NCI-H1436 treated with DMSO at 0.1 percent for 48 hours (cell line): Measurements from ENCODE around the gene PTPRCAP.
"Not testable (repeated sequence)": the region's sequence is repeated elsewhere in the genome, so short reads cannot be mapped to it uniquely, and the experiment has no call there.

Experiments
- DNase-seq: peaks from one replicate; lab custom pipeline; 2025; lab: John Stamatoyannopoulos, UW

Gene PTPRCAP

DNA sequence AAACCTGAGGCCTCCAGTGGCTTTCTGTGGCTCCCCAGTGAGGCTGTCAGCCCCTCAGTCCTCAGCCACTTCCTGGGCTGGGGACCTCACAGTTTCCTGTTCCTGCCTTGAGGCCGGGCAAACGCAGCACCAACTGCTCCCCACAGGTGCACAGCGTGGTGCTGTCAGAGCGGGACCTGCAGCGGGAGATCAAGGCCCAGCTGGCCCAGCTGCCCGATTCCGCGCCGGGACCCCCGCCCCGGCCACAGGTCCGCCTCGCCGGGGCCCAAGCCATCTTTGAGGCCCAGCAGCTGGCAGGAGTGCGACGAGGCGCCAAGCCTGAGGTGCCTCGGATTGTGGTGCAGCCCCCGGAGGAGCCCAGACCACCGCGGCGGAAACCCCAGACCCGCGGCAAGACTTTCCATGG is 28.2 kb downstream of the PTPRCAP start:
- DNase-seq, result no peak

DNA sequence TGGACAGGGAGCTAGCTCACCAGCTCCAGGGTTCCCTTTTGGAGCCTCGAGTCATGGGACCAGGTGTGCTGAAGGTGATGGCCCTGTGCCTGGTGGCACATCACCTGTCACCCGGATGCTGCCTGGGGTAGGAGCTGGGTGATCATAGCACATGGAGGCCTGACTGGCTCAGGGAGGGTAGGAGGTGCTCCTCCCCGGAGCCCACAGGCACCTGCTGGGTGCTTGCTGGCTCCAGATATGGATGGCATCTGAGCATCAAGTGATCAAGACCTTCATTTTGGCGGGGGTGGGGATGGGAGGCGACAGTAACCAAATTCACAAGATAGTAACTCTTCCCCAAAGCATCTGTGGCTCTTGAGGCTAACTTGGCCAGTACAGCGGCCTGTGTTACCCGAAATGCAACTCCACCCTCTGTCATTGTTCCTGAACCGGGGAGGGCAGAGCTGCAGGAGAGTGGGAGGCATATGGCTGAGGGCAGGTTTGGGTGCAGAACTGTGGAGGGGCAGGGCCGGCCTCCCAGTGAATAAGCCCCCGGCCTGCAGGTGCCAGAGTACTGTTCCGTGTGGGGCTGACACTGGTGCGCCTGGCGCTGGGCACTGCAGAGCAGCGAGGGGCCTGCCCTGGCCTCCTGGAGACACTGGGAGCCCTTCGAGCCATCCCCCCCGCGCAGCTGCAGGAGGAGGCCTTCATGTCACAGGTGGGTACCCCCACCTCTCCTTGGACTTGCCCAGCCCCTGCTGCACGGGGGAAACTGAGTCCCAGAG is 28.9 kb downstream of the PTPRCAP start:
- DNase-seq, result no peak

DNA sequence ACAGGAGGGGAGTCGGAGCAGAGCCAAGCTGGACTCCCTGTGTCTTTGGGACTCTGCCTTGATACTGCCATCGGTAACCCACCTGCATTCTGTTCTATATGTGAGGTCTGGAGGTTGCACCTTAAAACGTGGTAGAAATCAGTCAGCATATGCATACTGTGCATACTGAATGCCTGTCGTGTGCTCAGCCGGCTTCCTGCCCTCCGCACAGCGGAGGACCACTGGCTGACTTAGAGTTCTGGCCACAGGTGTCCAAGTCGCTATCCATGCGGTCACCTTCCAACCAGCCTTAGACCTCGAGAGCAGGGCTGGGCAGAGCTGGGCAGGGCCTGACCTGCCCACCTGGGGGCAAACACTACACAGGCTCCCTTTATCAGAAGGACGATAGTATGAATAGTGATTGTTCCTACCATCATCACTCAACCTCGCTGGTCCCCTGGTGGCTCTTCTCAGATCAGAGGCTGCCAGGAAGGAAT is 29.8 kb downstream of the PTPRCAP start:
- DNase-seq, result no peak

DNA sequence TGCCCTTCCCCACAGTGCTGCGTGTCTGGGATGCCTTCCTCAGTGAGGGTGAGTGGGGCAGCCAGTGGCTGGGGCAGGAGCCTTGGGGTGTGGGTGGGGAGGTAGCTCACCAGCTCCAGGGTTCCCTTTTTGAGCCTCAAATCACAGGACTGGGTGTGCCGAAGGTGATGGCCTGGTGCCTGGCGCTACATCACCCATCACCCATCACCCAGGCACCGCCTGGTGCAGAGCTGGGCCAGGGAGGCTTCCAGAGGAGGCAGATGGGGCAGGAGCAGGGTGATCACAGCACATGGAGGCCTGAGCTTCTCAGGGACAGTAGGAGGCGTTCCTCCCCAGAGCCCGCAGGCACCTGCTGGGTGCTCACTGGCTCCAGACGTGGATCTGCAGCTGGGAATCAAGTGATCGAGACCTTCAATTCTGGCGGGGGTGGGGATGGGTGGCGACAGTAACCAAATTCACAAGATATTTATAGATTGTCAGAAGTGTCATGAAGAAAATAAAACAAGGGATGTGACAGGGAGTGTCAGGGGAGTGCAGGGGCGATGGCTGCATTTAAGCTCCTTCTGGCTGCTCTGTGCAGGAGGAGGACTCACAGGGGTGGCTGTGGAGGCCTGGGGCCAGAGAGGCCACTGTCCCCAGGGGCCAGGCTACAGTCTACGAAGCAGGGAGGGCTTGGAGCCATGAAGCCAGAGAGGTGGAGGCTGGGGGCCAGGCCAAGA is 30.4 kb downstream of the PTPRCAP start:
- no peak for DNase-seq

DNA sequence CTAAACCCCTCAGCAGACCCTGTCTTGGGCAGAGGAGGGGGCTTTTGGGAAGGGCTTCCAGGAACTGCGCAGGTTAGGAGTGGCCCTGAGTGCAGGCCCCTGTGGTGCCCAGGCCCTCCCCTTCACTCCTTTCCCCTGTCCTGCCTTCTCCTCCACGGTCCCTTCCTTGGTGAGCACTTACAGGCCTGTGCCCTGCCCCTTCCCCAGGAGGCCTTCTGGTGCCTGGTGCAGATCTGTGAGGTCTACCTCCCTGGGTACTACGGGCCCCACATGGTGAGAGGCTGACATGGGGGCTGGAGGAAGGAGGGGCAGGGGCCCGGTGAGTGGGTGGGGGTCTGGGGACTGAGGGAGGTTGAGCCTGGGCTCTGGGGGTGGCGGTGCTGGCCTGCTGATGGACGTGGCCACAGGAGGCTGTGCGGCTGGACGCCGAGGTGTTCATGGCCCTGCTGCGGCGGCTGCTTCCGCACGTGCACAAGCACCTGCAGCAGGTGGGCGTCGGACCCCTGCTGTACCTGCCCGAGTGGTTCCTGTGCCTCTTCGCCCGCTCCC is 31.0 kb downstream of the PTPRCAP start:
- DNase-seq, result no peak

DNA sequence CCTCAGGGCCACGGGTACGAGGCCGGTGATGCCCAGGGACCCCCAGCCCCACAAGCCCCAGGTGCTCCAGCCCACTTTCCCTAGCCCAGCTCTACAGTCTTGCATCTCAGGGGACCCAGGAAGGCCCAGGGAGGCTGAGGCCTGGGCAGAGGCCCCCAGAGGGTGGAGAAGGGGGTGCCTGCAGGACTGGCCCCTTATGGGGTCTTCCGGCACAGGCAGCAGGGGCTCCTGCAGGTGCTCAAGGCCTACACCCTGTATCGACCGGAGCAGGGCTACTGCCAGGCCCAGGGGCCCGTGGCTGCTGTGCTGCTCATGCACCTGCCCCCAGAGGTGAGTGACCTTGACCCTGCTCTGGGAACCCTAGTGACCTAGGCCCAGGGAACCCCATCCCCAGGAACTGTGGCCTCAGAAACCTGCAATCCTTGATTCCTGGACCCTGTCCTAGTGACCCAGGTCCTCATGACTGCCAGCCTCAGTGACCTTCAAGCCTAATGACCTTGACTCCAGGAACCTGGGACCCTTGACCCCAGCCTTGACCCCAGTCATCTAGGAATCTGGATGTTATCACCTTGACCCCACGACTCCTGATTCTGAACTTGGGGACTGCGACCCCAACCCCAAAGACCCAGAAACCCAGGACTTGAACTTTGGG is 31.7 kb downstream of the PTPRCAP start:
- DNase-seq, result no peak

DNA sequence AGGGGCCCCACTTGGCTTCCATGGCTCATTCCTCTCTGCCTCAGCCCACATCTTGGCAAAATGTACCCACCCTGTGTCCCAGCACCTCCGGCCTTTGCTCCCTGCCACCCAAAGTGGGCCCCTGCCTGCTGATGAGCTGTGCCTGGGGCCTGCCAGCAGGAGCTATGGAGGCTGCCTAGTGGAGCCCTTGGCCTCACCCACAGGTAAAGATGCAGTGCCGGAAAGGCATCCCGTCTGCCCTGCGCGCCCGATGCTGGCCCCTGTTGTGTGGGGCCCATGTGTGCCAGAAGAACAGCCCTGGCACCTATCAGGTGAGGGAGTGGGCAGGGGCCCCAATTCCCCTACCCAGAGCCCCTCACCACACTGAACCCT is 32.3 kb downstream of the PTPRCAP start:
- no peak for DNase-seq

DNA sequence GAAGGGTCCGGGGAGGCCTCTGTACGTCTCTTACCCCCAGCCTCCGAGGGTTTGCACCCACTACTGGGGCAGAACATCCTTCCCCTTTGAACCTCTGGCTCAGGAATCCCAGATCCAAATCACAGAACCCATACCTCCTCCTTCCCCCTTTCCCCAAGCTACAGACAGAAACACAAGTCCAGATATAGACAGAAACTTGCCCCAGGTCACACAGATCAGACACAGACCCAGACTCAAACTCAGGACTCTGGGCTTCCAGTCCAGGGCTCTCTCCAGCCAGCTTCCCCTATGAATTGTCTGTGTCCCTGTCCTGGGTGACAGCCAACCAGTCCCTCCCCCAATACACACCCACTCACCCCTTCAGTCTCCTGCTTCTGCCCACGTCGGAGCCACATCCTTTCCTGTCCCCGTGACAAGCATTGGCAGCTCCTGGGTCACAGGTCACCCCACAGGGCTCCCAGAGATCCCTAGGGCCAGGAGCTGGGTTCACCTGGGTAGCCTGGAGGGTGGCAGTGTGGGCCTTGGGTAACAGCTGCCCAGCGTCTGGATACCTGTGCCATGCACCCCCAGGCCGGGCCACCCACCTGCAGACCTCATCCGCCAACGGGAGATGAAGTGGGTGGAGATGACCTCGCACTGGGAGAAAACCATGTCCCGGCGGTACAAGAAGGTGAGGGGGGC is 32.8 kb downstream of the PTPRCAP start:
- DNase-seq, result no peak

DNA sequence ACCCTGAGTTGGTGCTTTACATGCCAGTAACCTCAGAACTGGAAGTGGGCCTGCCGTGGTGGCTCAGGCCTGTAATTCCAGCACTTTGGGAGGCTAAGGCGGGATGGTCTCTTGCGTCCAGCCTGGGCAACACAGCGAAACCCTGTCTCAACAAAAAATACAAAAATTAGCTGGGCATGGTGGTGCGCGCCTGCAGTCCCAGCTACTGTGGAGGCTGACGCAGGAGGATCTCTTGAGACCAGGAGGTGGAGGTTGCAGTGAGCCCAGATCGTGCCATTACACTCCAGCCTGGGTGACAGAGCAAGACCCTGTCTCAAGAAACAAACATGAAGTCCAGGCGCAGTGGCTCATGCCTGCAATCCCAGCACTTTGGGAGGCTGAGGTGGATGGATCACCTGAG is 34.4 kb downstream of the PTPRCAP start:
- not testable (repeated sequence) for DNase-seq

DNA sequence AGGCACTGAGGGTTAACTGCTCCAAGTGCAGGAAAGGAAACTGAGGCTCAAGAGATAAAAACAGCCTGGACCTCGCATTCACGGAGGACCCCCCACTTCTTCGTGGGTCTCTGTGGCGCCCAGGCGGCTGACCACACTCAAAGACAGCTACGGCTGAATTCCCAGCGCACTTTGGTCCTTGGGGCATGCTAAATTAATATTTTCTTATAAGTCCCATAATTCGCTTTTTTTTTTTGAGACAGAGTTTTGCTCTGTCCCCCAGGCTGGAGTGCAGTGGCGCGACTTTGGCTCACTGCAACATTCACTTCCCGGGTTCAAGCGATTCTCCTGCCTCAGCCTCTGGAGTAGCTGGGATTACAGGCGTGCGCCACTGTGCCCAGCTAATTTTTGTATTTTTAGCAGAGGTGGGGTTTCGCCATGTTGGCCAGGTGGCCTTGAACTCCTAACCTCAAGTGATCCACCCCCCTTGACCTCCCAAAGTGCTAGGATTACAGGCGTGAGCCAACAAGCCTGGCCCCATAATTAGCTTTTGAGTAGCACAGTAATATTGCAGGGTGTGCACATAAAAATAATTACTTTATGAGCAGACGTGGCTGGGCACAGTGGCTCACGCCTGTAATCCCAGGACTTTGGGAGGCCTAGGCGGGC is 35.2 kb downstream of the PTPRCAP start:
- not testable (repeated sequence) for DNase-seq

DNA sequence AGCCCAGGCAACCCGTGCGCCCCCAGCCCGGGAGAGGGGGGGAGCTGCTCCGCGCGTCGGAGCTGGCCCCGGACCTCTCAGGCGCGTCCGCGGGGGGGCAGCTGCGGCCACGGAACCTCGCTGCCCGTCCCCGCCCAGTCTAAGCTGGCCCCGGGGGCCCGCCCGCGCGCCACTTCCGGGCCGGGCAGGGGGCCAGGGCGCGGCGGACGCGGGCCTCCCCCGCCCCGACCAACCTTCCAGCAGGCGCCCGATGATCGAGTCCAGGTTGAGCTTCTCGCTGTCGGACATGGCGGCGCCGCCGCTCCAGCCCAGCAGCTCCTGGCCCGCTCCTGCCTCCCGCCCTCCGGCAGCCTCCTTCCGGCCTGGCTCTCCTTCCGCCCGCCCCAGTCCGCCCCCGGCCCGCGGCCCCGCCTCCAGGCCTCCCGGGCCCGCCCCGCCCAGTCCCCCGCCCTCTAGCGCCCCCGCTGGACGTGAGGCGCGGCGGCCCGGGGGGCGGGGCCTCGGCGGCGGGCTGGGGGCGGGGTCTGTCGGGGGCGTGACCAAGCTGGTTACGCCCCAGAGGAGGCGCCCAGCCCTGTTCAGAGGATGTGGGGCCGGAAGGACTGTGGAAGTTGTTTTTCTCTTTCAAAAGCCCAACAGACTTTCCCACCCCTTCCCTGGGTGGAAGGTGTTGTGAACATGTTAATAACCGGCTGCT is 35.8 kb downstream of the PTPRCAP start, which contains the start of gene PPP1CA:
TSS of gene PPP1CA (minus strand) at position 364 of the 697 bp plus-strand sequence. CDS start at position 288, 76 bp downstream.
- no peak for DNase-seq

DNA sequence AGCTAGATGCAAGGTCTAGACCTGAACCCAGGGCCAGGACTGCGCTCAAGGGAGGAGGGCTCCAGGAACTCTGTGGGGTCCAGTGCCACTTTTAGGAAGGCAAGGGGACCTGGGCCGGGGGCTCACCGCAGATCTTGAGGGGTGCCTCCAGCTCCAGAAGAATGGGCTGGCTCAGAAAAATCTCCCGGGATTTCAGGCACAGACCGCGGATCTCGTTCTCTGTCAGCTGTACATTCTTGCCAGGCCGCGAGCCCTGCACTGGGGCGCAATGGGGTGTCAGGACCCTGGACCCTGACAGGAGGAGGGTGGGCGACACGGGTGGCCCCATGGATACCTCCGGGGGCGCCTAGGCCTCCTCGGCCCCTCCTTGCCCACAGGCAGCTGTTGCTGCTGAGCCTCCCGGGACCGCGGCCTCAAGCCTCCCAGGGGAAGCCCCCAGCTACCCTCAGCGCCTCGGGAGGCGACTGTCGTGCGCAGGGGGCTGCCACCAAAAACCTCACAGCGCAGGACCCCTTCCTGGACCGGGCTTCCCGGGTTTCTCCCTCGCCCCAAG is 36.5 kb downstream of the PTPRCAP start:
- DNase-seq, result no peak

DNA sequence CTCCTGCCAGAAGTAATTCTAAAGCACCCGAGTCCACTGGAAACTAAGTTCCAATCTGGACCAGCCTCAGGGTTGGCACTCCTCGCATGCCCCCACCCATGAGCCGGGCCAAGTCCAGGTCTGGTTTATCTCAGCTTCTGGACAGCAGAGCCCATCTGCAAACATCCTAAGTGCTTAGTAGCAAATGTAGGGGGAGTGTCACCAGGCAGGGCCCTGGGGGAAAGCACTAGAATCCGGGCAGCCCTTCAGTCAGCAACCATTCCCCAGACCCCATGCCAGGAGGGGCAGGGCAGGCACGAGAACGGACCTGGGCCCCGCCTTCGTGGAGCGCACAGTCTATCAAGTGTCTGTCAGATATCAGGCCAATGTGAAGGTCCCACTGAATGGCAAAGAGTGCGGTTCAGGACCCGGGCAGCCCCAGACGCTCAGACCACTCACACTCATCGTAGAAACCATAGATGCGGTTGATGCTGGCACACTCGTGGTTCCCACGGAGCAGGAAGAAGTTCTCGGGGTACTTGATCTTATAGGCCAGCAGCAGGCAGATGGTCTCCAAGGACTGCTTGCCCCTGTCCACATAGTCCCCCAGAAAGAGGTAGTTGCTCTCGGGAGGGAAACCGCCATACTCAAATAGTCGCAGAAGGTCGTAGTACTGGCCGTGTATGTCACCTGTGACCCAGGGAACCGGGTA is 37.1 kb downstream of the PTPRCAP start:
- no peak for DNase-seq

DNA sequence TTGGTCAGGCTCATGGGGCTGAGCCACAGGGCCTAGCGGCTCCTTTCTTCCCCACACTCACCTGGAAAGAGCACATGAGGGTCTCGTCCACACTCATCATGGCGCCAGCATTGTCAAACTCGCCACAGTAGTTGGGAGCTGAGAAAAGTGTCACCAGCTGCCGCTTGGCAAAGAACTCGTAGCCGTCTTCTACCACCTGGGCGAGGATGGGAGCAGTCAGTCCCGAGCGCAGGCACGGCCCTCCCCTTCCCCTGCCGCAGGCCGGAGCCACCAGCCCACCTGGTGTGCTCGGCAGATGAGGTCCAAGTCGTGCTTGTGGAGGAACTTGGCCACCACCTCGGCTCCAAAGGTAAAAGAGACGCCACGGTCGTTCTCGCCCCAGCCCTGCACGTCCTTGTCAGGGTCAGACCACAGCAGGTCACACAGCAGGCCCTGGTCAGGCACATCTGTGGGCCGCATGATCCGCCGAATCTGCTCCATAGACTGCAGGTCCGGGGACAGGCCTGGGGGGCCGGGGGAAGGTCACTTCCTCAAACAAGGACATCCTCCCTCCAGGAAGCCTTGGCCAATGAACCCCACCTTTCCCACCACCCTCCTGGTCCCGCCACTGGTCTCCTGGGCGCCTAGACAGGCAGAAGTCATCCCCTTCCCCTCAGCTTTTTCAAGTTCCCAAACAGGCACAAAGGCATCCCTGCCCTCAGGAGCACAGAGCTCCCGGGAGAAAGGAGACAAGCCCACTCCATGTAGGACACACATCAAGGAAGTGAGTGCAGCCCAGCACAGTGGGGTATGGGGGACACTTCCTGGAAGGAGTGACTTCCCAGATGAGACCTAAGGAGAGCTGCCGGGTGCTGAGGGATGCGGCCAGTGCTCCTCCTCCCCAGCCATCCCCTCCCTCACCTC is 38.6 kb downstream of the PTPRCAP start:
- no peak for DNase-seq

DNA sequence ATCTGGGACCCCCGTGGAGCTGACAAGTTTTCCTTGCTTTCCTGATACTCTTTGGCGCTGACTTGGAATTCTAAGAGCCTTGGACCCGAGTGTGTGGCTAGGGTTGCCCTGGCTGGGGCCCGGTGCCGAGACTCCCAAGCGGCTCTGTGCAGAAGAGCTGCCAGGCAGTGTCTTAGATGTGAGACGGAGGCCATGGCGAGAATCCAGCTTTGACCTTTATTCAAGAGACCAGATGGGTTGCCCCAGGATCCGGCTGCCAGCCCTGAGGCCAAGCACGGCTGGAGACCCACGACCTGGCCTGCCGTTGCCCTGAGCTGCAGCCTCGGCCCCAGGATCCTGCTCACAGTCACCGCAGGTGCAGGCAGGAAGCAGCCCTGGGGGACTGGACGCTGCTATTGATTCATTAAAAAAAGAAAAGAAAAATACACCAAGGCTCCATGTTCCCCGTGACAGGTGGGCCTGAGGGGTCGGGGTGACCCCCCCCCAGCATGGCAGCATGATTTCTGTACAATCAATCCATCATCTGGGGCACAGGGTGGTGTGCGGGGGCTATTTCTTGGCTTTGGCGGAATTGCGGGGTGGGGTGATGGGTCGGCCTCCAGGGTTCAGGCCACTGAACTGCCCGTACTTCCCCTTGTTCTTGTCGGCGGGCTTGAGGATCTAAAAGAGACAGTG is 39.4 kb downstream of the PTPRCAP start:
- DNase-seq, result no peak

DNA sequence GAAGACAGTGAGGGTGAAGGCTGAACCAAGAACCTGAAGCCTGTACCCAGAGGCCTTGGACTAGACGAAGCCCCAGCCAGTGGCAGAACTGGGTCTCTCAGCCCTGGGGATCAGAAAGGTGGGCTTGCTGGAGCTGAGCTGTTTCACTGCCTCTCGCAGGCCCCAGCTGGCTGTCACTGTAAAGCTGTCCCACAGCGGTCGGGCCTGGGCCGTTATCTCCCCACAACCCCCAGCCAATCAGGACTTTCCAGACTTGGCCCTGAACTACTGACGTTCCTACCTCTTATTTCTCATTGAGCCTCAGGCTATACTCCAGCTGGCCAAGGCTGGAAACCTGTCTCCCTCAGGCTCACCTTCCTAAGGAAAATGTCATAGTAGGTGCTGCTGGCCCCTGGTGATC is 39.9 kb downstream of the PTPRCAP start:
- no peak for DNase-seq

DNA sequence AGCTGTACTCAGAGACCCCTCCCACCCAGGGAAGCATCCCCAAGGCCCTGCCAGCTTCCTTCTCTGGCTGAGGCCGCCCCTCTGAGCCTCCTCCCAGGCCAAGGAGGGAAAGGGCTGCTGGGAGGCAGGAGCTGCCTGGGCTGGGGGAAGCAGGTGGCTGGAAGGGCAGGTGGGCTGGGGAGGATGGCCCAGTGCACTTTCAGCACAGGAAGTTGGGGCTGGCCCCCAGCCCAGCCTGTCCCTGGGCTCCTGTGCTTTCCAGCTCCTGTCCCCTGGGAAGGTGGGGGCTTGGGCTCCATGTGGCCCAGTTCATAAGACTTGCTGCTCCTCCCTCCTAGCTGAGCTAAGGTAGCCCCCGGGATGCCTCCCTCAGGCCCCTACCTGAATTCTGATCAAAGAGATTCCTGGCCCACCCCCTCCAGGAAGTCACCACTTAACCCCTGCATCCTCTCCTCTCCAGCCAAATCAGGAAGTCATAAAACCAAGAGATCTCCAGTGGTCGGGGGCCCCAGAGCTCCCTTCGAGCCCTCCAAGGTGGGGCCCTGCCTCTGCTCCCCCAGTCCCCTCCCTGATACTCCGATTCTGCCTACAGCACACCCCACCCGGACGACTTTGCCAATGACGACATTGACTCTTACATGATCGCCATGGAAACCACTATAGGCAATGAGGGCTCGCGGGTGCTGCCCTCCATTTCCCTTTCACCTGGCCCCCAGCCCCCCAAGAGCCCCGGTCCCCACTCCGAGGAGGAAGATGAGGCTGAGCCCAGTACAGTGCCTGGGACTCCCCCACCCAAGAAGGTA is 40.7 kb downstream of the PTPRCAP start:
- no peak for DNase-seq

DNA sequence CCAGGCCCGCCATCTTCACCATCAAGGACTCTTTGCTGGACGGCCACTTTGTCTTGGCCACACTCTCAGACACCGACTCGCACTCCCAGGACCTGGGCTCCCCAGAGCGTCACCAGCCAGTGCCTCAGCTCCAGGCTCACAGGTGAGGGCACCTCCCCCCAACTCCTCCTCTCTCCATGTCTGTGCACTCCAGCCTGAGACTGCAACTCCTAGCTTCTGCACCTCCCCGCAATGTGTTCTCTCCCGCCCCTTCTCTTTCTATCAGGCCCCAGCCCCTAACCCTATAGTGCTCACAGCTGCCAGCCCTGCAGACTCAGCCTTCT is 41.3 kb downstream of the PTPRCAP start:
- no peak for DNase-seq
